ENCODE results near the gene SLCO1B3. TPM values are rescaled to one million over a fixed set of nuclear protein-coding genes. Genes with fewer than 3 reads are reported as not detected.
"Not testable (repeated sequence)": the region's sequence is repeated elsewhere in the genome, so short reads cannot be mapped to it uniquely, and the experiment has no call there.

Gene SLCO1B3, protein sequence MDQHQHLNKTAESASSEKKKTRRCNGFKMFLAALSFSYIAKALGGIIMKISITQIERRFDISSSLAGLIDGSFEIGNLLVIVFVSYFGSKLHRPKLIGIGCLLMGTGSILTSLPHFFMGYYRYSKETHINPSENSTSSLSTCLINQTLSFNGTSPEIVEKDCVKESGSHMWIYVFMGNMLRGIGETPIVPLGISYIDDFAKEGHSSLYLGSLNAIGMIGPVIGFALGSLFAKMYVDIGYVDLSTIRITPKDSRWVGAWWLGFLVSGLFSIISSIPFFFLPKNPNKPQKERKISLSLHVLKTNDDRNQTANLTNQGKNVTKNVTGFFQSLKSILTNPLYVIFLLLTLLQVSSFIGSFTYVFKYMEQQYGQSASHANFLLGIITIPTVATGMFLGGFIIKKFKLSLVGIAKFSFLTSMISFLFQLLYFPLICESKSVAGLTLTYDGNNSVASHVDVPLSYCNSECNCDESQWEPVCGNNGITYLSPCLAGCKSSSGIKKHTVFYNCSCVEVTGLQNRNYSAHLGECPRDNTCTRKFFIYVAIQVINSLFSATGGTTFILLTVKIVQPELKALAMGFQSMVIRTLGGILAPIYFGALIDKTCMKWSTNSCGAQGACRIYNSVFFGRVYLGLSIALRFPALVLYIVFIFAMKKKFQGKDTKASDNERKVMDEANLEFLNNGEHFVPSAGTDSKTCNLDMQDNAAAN
- not detected for total RNA-seq
- not detected for polyA plus RNA-seq

DNA sequence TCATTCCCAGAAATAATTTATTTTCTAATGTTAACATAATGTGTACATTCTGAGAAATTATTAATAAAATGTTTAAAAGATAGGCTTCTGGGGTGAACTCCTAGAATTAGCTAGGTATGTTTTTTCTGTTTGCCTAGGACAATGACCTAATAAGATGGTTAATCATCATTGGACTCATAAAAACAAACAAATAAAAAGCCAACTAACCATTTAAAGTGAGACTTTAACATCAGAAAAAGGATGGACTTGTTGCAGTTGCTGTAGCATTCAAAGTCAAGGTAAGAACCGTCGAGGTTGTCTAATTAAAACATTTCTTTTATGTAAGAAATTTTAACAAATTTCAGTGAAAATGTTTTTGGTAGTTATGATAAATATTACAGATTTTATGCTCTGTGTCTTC is at the start of gene SLCO1B3:
SLCO1B3 (plus strand) TSS at position 219 of the 400 bp plus-strand sequence. CDS start 5,034 bp downstream, outside the sequence.
- POLR2A ChIA-PET: no interaction called here
- Mint-ChIP-seq H3K4me1 (no peaks in the 10 kb centered on the region), H3K4me3 (no peak within 1 kb of the TSS), H3K27me3 (no peaks in the 10 kb centered on the region), H3K27ac (no peak within 1 kb of the TSS), H3K36me3 (no peaks in the 10 kb centered on the region), H3K9me3 (peaks cover 0 to 5% (median 0%) of the 10 kb centered on the region in 5 donors)
- no peak within 1 kb of the TSS for H3K27ac ChIP-seq (ENCODE audit: low read depth, low read length)
- no peaks in the 10 kb centered on the region for H3K4me1 ChIP-seq (ENCODE audit: insufficient read depth, low read length)
- H3K9me3 ChIP-seq (ENCODE audit: low read length): no peaks in the 10 kb centered on the region
- no peak within 1 kb of the TSS for H3K4me3 ChIP-seq (ENCODE audit: low read length)
- no peaks in the 10 kb centered on the region for H3K36me3 ChIP-seq (ENCODE audit: insufficient read depth, low read length)
- no peak for DNase-seq
- H3K27me3 ChIP-seq (ENCODE audit: insufficient read depth, low read length, poor library complexity, severe bottlenecking): no peaks in the 10 kb centered on the region
- CTCF ChIA-PET: no interaction called here

DNA sequence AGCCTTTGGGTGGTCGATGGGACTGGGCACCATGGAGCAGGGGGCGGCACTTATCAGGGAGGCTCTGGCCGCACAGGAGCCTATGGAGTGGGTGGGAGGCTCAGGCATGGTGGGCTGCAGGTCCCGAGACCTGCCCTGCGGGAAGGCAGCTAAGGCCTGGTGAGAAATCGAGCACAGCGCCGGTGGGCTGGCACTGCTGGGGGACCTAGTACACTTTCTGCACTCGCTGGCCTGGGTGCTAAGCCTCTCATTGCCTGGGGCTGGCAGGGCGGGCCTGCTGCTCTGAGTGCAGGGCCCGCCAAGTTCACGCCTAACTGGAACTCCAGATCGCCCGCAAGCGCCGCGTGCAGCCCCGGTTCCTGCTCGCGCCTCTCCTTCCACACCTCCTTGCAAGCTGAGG is 33.1 kb upstream of the SLCO1B3 start:
- Mint-ChIP-seq H3K27me3 (no peaks in the 10 kb centered on the region), H3K36me3 (no peaks in the 10 kb centered on the region), H3K27ac (no peak overlapping the region), H3K9me3 (peaks cover 0 to 6% (median 3%) of the 10 kb centered on the region in 5 donors), H3K4me1 (no peaks in the 10 kb centered on the region), H3K4me3 (no peak overlapping the region)
- POLR2A ChIA-PET: no interaction called here
- Histone ChIP-seq H3K27ac (ENCODE audit: low read depth, low read length) (no peak overlapping the region), H3K9me3 (ENCODE audit: low read length) (no peaks in the 10 kb centered on the region), H3K36me3 (ENCODE audit: insufficient read depth, low read length) (no peaks in the 10 kb centered on the region), H3K4me1 (ENCODE audit: insufficient read depth, low read length) (no peaks in the 10 kb centered on the region), H3K27me3 (ENCODE audit: insufficient read depth, low read length, poor library complexity, severe bottlenecking) (no peaks in the 10 kb centered on the region), H3K4me3 (ENCODE audit: low read length) (no peak overlapping the region)
- CTCF ChIA-PET: no interaction called here
- no peak for DNase-seq

DNA sequence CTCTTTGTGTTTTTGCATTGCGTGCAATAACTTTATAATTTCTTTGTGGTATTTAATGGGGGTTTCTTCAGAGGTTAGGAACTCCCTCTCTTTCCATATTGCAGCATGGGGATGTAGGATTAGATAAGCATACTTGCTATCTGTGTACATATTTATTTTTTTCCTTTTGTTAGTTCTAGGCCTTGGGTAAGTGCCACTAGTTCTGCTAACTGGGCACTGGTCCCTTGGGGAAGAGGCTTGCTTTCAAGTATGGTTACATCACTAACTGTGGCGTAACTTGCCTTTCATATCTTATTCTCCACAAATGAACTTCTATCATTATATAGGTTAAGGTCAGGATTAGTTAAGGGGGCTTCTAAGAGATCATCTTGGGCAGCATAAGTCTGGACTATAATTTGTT is 31.5 kb upstream of the SLCO1B3 start:
- H3K4me1 Mint-ChIP-seq: no peaks in the 10 kb centered on the region
- no peaks in the 10 kb centered on the region for H3K4me1 ChIP-seq (ENCODE audit: insufficient read depth, low read length)
- no peaks in the 10 kb centered on the region for H3K36me3 ChIP-seq (ENCODE audit: insufficient read depth, low read length)
- no peaks in the 10 kb centered on the region for H3K9me3 ChIP-seq (ENCODE audit: low read length)
- DNase-seq: no peak
- no peaks in the 10 kb centered on the region for H3K36me3 Mint-ChIP-seq
- peaks cover 0 to 6% (median 3%) of the 10 kb centered on the region in 5 donors for H3K9me3 Mint-ChIP-seq
- H3K4me3 ChIP-seq (ENCODE audit: low read length): no peak overlapping the region
- ChIA-PET CTCF (no interaction called here), POLR2A (no interaction called here)
- no peaks in the 10 kb centered on the region for H3K27me3 Mint-ChIP-seq
- no peaks in the 10 kb centered on the region for H3K27me3 ChIP-seq (ENCODE audit: insufficient read depth, low read length, poor library complexity, severe bottlenecking)
- H3K27ac Mint-ChIP-seq: no peak overlapping the region
- no peak overlapping the region for H3K4me3 Mint-ChIP-seq
- no peak overlapping the region for H3K27ac ChIP-seq (ENCODE audit: low read depth, low read length)

DNA sequence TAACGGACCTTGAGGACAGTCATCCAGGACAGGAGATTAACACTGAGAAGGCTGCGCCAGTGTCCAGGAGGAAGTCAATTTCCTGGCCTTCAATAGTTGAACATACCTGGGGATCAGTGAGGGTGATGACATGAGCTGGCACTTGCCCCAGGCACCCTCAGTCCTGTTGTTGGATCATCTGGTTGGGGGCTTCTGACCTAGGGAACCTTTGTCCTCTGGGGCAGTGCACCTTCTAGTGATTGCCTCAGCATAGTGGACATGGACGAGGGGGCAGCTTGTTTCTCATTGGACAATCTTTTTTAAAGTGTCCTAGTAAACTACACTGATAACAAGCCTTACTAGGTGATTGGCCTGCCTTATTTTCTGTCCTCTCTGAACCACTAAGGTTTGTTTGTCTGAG is 30.5 kb upstream of the SLCO1B3 start:
- H3K27ac ChIP-seq (ENCODE audit: low read depth, low read length); H3K36me3 ChIP-seq (ENCODE audit: insufficient read depth, low read length); H3K36me3 Mint-ChIP-seq; CTCF ChIA-PET; H3K27me3 Mint-ChIP-seq; H3K4me1 ChIP-seq (ENCODE audit: insufficient read depth, low read length); DNase-seq; H3K9me3 Mint-ChIP-seq; H3K4me1 Mint-ChIP-seq; H3K27me3 ChIP-seq (ENCODE audit: insufficient read depth, low read length, poor library complexity, severe bottlenecking); H3K4me3 Mint-ChIP-seq; H3K4me3 ChIP-seq (ENCODE audit: low read length); POLR2A ChIA-PET; H3K9me3 ChIP-seq (ENCODE audit: low read length); H3K27ac Mint-ChIP-seq: not testable (repeated sequence)

DNA sequence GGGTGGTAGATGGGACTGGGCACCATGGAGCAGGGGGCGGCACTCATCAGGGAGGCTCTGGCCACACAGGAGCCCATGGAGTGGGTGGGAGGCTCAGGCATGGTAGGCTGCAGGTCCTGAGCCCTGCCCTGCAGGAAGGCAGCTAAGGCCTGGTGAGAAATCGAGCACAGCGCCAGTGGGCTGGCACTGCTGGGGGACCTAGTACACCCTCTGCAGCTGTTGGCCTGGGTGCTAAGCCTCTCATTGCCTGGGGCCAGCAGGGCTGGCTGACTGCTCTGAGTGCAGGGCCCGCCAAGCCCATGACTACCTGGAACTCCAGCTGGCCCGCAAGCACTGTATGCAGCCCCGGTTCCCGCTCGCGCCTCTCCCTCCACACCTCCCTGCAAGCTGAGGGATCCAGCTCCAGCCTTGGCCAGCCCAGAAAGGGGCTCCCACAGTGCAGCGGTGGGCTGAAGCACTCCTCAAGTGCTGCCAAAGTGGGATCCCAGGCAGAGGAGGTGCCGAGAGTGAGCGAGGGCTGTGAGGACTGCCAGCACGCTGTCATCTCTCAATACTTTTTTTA is 26.6 kb upstream of the SLCO1B3 start:
- H3K9me3 Mint-ChIP-seq; H3K27me3 ChIP-seq (ENCODE audit: insufficient read depth, low read length, poor library complexity, severe bottlenecking); H3K36me3 ChIP-seq (ENCODE audit: insufficient read depth, low read length); H3K27ac ChIP-seq (ENCODE audit: low read depth, low read length); H3K4me1 Mint-ChIP-seq; H3K4me1 ChIP-seq (ENCODE audit: insufficient read depth, low read length); H3K4me3 Mint-ChIP-seq; H3K27me3 Mint-ChIP-seq; DNase-seq; H3K4me3 ChIP-seq (ENCODE audit: low read length); H3K9me3 ChIP-seq (ENCODE audit: low read length); H3K36me3 Mint-ChIP-seq; CTCF ChIA-PET; H3K27ac Mint-ChIP-seq; POLR2A ChIA-PET: not testable (repeated sequence)

DNA sequence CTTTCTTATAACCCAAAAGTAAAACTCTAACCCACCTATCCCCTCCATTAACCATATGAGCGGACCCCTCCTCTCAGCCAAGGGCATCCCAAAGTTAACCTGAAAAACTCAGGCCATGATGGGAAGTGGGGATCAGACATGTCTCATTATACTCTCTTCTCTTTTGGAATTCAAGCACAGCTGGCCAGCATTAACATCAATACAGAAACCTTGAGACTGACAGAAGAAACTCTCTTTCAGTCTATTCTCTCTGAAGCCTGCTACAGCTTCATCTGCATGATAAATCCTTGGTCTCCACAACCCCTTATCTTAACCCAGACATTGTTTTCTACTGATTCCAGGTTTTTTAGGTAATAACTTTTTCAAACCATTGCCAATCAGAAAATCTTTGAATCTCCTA is 17.5 kb upstream of the SLCO1B3 start:
- no peak for DNase-seq
- H3K36me3 Mint-ChIP-seq: no peaks in the 10 kb centered on the region
- no peaks in the 10 kb centered on the region for H3K4me1 Mint-ChIP-seq
- H3K9me3 Mint-ChIP-seq: peaks cover 0 to 7% (median 3%) of the 10 kb centered on the region in 5 donors
- no peaks in the 10 kb centered on the region for H3K27me3 Mint-ChIP-seq
- CTCF ChIA-PET: no interaction called here
- POLR2A ChIA-PET: no interaction called here
- H3K27me3 ChIP-seq (ENCODE audit: insufficient read depth, low read length, poor library complexity, severe bottlenecking): no peaks in the 10 kb centered on the region
- no peak overlapping the region for H3K4me3 Mint-ChIP-seq
- H3K9me3 ChIP-seq (ENCODE audit: low read length): no peaks in the 10 kb centered on the region
- no peaks in the 10 kb centered on the region for H3K36me3 ChIP-seq (ENCODE audit: insufficient read depth, low read length)
- no peak overlapping the region for H3K4me3 ChIP-seq (ENCODE audit: low read length)
- H3K27ac Mint-ChIP-seq: no peak overlapping the region
- no peaks in the 10 kb centered on the region for H3K4me1 ChIP-seq (ENCODE audit: insufficient read depth, low read length)
- H3K27ac ChIP-seq (ENCODE audit: low read depth, low read length): no peak overlapping the region

DNA sequence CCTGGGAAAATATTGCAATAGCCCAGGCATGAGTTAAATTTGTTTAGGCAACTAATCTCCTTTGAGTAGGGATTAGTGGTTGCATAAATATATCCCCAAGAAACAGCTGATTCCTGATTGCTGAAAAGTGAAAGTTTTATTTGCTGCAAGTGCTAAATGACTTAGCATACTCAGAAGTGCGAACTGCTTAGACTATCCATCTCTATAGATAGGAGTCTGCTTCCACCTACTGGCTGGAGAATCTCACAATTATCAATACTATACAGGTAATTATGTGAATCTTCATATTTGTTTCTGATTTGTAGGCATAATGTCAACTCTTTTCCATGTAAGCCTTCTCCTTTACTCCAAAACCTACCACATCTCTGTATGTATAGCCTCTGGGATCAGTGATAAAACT is 12.0 kb upstream of the SLCO1B3 start:
- CTCF ChIA-PET: no interaction called here
- POLR2A ChIA-PET: no interaction called here

DNA sequence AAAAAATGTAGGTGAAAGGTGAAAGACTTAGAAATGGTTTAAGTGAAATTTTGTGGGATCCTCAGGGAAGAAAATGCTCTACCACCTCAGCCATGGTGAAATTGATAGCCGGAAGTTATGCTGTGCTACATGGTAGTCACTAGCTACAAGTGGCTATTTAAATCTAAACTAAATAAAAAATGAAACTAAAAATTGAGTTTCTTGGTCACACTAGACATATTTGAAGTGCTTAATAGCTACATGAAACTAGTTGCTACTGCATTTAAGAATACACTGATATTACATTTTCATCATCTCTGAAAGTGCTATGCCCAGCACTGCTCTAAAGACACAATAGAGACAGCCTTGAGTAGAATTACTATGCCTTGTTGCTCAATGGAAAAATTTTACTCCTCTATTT is 10.3 kb upstream of the SLCO1B3 start:
- Mint-ChIP-seq H3K4me1 (no peaks in the 10 kb centered on the region), H3K36me3 (no peaks in the 10 kb centered on the region), H3K27me3 (no peaks in the 10 kb centered on the region), H3K27ac (no peak overlapping the region), H3K9me3 (peaks cover 0 to 2% (median 0%) of the 10 kb centered on the region in 5 donors), H3K4me3 (no peak overlapping the region)
- Histone ChIP-seq H3K27me3 (ENCODE audit: insufficient read depth, low read length, poor library complexity, severe bottlenecking) (no peaks in the 10 kb centered on the region), H3K4me3 (ENCODE audit: low read length) (no peak overlapping the region), H3K27ac (ENCODE audit: low read depth, low read length) (no peak overlapping the region), H3K36me3 (ENCODE audit: insufficient read depth, low read length) (no peaks in the 10 kb centered on the region), H3K4me1 (ENCODE audit: insufficient read depth, low read length) (no peaks in the 10 kb centered on the region), H3K9me3 (ENCODE audit: low read length) (no peaks in the 10 kb centered on the region)
- CTCF ChIA-PET: no interaction called here
- DNase-seq: no peak
- POLR2A ChIA-PET: no interaction called here

More for the DNA sequence above, 12.0 kb upstream of the SLCO1B3 start:
- H3K4me3 Mint-ChIP-seq: no peak overlapping the region
- Histone ChIP-seq H3K36me3 (ENCODE audit: insufficient read depth, low read length) (no peaks in the 10 kb centered on the region), H3K27ac (ENCODE audit: low read depth, low read length) (no peak overlapping the region), H3K27me3 (ENCODE audit: insufficient read depth, low read length, poor library complexity, severe bottlenecking) (no peaks in the 10 kb centered on the region), H3K9me3 (ENCODE audit: low read length) (no peaks in the 10 kb centered on the region), H3K4me3 (ENCODE audit: low read length) (no peak overlapping the region), H3K4me1 (ENCODE audit: insufficient read depth, low read length) (no peaks in the 10 kb centered on the region)
- H3K4me1 Mint-ChIP-seq: no peaks in the 10 kb centered on the region
- no peaks in the 10 kb centered on the region for H3K36me3 Mint-ChIP-seq
- no peak for DNase-seq
- H3K9me3 Mint-ChIP-seq: peaks cover 0 to 2% (median 0%) of the 10 kb centered on the region in 5 donors
- H3K27ac Mint-ChIP-seq: no peak overlapping the region
- no peaks in the 10 kb centered on the region for H3K27me3 Mint-ChIP-seq

Measured in CD8-positive, alpha-beta memory T cell (primary cell).